Right lung (tissue), 5 donors: ENCODE data around the gene TTC19. TPM values are rescaled to one million over a fixed set of nuclear protein-coding genes. Genes with fewer than 3 reads are reported as not detected.

Source experiments
- polyA plus RNA-seq, 5 donors: library from polyadenylated mRNA; unstranded; fragments of 120-200 nt; gene quantifications; one replicate each; pipeline versions ENCODE4 v1.2.1 to v1.2.3, GENCODE V29; 2013; ENCODE audit warnings: inconsistent platforms in 1 of 5, low replicate concordance in 1 of 5; ENCODE audit not compliant: insufficient read length in 5 of 5, insufficient read depth in 1 of 5

TTC19 gene
- polyA plus RNA-seq, 5 donors = 54.1 to 65.6 (median 61.3) TPM

Other genes with a start within 250 kb of the TTC19 start
- gene ADORA2B, start 54.7 kb upstream of the TTC19 start, polyA plus RNA-seq = 1 to 10 TPM; 2.2 to 8.0 (median 4.8) TPM
- 10 to 100 TPM; 52.3 to 56.9 (median 52.4) TPM for gene ZSWIM7, start 120 bp upstream of the TTC19 start, polyA plus RNA-seq
- 100 to 1,000 TPM in 4 of 5 donors, 10 to 100 TPM in 1; 79.1 to 126 (median 110) TPM for gene NCOR1, start 215.7 kb downstream of the TTC19 start, polyA plus RNA-seq
- gene PIGL, start 217.4 kb downstream of the TTC19 start, polyA plus RNA-seq = 10 to 100 TPM; 31.9 to 54.8 (median 37.6) TPM